BLaER1 (cell line): ENCODE results near the gene KRCC1.
"Not testable (repeated sequence)": the region's sequence is repeated elsewhere in the genome, so short reads cannot be mapped to it uniquely, and the experiment has no call there.

Source experiments
- H3K27ac ChIP-seq: shearing (Covaris generic); formaldehyde crosslinking; 2 replicates; pipeline ENCODE4 v1.8.1; 2022
- H3K27me3 ChIP-seq: shearing (Covaris generic); formaldehyde crosslinking; 2 replicates; pipeline ENCODE4 v1.8.1; 2022
- H3K36me3 ChIP-seq: shearing (Covaris generic); formaldehyde crosslinking; 2 replicates; pipeline ENCODE4 v1.8.1; 2022
- H3K4me1 ChIP-seq: shearing (Covaris generic); formaldehyde crosslinking; 2 replicates; pipeline ENCODE4 v1.8.1; 2022
- H3K4me2 ChIP-seq: shearing (Covaris generic); formaldehyde crosslinking; 2 replicates; pipeline ENCODE4 v1.8.1; 2022
- H3K4me3 ChIP-seq: shearing (Covaris generic); formaldehyde crosslinking; 2 replicates; pipeline ENCODE4 v1.8.1; 2022
- H3K9ac ChIP-seq: shearing (Covaris generic); formaldehyde crosslinking; 2 replicates; pipeline ENCODE4 v1.8.1; 2022
- H3K9me3 ChIP-seq: shearing (Covaris generic); formaldehyde crosslinking; 2 replicates; pipeline ENCODE4 v1.8.1; 2022
- H4K20me1 ChIP-seq: shearing (Covaris generic); formaldehyde crosslinking; 2 replicates; pipeline ENCODE4 v1.8.1; 2022
- Cebpa-rat ChIP-seq: shearing (Covaris generic); IDR thresholded peaks from 2 replicates; pipeline ENCODE4 v1.8.1; 2022

KRCC1 gene

GRCh38 chr2:88011011-88011410, 44.6 kb downstream of the KRCC1 start:
- Histone ChIP-seq H3K9ac (no peak overlapping the region), H3K9me3 (no peaks in the 10 kb centered on the region), H3K4me2 (no peak overlapping the region), H3K4me3 (no peak overlapping the region), H3K4me1 (no peaks in the 10 kb centered on the region), H3K27me3 (no peaks in the 10 kb centered on the region), H3K27ac (no peak overlapping the region), H3K36me3 (no peaks in the 10 kb centered on the region), H4K20me1 (no peaks in the 10 kb centered on the region)
- no peak for TF ChIP-seq Cebpa-rat

- no peaks in the 10 kb centered on the region for H3K36me3 ChIP-seq
- no peaks in the 10 kb centered on the region for H3K4me1 ChIP-seq
Observed at GRCh38 chr2:88010136-88010535, 45.4 kb downstream of the KRCC1 start.

DNA sequence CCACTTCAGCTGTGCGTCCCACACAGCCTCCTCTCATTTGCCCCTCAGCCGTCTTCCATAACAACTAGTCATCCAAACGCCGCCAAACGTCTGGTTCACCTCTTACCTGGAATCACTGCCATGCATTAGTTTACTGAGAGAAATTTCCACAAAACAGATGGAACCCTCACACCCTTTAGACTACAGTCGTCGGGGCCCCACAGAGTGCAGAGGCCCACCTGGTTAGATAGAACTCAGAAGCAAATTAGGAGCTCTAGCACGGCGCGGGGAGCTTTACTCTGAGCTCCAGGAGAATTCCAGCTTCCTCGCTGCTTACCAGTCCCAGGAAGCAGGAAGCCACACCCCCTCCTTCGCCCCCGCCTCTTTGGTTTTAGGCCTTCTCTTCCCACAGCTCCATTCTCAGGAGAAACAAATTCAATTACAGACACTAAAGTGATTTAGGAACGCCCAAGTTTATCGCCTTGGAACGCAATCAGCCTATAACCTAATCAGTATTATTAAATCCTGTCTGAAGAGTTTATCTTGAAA, 48.6 kb downstream of the KRCC1 start:
- no peaks in the 10 kb centered on the region for H3K36me3 ChIP-seq
- H3K27ac ChIP-seq, result no peak overlapping the region
- no peaks in the 10 kb centered on the region for H3K9me3 ChIP-seq
- H3K4me2 ChIP-seq, result no peak overlapping the region
- TF ChIP-seq Cebpa-rat, result no peak
- no peak overlapping the region for H3K4me3 ChIP-seq
- no peaks in the 10 kb centered on the region for H3K4me1 ChIP-seq
- no peaks in the 10 kb centered on the region for H4K20me1 ChIP-seq
- 0 out of 2 replicates have a peak, but pooled peaks cover 4% of the 10 kb centered on the region for H3K27me3 ChIP-seq
- no peak overlapping the region for H3K9ac ChIP-seq

More at GRCh38 chr2:88010136-88010535, 45.4 kb downstream of the KRCC1 start:
- Histone ChIP-seq H3K27ac (no peak overlapping the region), H4K20me1 (no peaks in the 10 kb centered on the region), H3K9ac (no peak overlapping the region), H3K27me3 (no peaks in the 10 kb centered on the region), H3K4me2 (no peak overlapping the region), H3K4me3 (no peak overlapping the region), H3K9me3 (no peaks in the 10 kb centered on the region)
- TF ChIP-seq Cebpa-rat, result no peak

DNA sequence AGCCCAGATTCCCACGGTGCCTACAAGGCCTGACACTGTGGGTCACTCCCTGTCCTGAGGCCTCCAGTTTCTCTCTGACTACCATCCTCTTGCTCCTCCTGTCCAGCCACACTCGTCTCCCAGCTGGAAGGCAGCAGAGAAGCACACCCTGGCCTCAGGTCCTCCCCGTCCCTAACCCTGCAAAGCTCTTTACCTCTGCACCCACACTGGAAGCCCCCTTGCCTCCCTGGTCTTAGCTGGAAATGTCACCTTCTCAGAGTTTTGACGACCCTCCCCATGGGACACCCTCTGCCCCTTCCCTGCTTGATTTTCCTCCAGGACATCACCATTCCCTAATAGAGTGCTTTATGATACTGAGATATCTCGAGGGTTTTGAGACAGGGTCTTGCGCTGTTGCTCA, 49.8 kb downstream of the KRCC1 start:
- no peak overlapping the region for H3K4me2 ChIP-seq
- no peaks in the 10 kb centered on the region for H3K9me3 ChIP-seq
- no peak overlapping the region for H3K9ac ChIP-seq
- H3K36me3 ChIP-seq, result no peaks in the 10 kb centered on the region
- no peak overlapping the region for H3K4me3 ChIP-seq
- 0 out of 2 replicates have a peak, but pooled peaks cover 4% of the 10 kb centered on the region for H3K27me3 ChIP-seq
- no peaks in the 10 kb centered on the region for H3K4me1 ChIP-seq
- no peak overlapping the region for H3K27ac ChIP-seq
- no peaks in the 10 kb centered on the region for H4K20me1 ChIP-seq
- TF ChIP-seq Cebpa-rat, result no peak

GRCh38 chr2:88003074-88003755, 52.4 kb downstream of the KRCC1 start:
- Histone ChIP-seq H3K27me3 (0 out of 2 replicates have a peak, but pooled peaks cover 4% of the 10 kb centered on the region), H3K27ac (no peak overlapping the region), H3K9me3 (no peaks in the 10 kb centered on the region), H4K20me1 (no peaks in the 10 kb centered on the region), H3K4me1 (no peaks in the 10 kb centered on the region), H3K9ac (no peak overlapping the region), H3K4me2 (no peak overlapping the region), H3K36me3 (no peaks in the 10 kb centered on the region), H3K4me3 (no peak overlapping the region)
- TF ChIP-seq Cebpa-rat, result no peak

DNA sequence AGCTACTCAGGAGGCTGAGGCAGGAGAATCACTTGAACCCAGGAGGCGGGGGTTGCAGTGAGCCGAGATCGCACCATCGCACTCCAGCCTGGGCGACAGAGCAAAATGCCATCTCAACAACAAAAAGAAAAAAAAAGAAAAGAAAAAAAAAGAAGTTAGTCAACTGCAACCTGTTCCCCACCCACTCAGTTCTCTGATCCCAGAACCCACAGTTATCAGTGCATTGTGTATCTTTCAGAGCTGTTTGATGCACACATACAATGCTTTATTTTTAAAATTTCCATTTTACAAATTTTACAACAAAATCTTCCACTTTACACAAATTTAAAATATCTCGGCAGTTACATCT, 53.2 kb downstream of the KRCC1 start:
- no peaks in the 10 kb centered on the region for H4K20me1 ChIP-seq
- no peak overlapping the region for H3K4me3 ChIP-seq
- H3K4me2 ChIP-seq, result no peak overlapping the region
- no peak overlapping the region for H3K27ac ChIP-seq
- H3K9me3 ChIP-seq, result no peaks in the 10 kb centered on the region
- TF ChIP-seq Cebpa-rat, result no peak
- H3K9ac ChIP-seq, result no peak overlapping the region
- H3K4me1 ChIP-seq, result no peaks in the 10 kb centered on the region
- 0 out of 2 replicates have a peak, but pooled peaks cover 4% of the 10 kb centered on the region for H3K27me3 ChIP-seq
- no peaks in the 10 kb centered on the region for H3K36me3 ChIP-seq

GRCh38 chr2:88000474-88000873, 55.1 kb downstream of the KRCC1 start:
- H3K9ac ChIP-seq, H3K27ac ChIP-seq, H3K4me1 ChIP-seq, H3K9me3 ChIP-seq, H3K4me3 ChIP-seq, H3K36me3 ChIP-seq, H3K27me3 ChIP-seq, H4K20me1 ChIP-seq, H3K4me2 ChIP-seq: not testable (repeated sequence)

DNA sequence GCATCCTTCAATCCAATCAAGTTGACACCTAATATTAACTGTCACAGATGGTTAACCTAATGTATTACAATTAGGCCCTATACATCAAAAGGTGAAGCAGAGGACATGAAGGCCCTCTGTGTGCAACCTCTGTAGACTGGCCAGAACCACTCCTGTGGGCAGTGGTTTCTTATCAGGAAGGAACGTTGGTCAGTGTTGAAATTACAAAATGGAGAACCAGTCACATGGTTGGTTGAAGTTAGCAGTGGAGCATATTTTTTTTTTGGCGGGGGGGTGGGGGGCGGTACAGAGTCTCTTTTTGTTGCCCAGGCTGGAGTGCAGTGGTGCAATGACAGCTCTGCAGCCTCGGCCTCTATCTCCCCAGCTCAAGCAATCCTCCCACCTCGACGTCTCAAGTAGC, 59.0 kb downstream of the KRCC1 start:
- Histone ChIP-seq H3K27ac (no peak overlapping the region), H3K4me2 (no peak overlapping the region), H3K27me3 (no peaks in the 10 kb centered on the region), H3K4me3 (no peak overlapping the region), H3K9ac (no peak overlapping the region), H3K4me1 (peaks cover 15% of the 10 kb centered on the region), H3K9me3 (0 out of 2 replicates have a peak, but pooled peaks cover 4% of the 10 kb centered on the region), H3K36me3 (no peaks in the 10 kb centered on the region), H4K20me1 (no peaks in the 10 kb centered on the region)
- TF ChIP-seq Cebpa-rat, result no peak

- no peaks in the 10 kb centered on the region for H3K36me3 ChIP-seq
- TF ChIP-seq Cebpa-rat, result no peak
- H3K4me3 ChIP-seq, result no peak overlapping the region
- no peaks in the 10 kb centered on the region for H3K27me3 ChIP-seq
- peaks cover 15% of the 10 kb centered on the region for H3K4me1 ChIP-seq
- no peak overlapping the region for H3K9ac ChIP-seq
- H3K4me2 ChIP-seq, result no peak overlapping the region
- H3K27ac ChIP-seq, result no peak overlapping the region
- H4K20me1 ChIP-seq, result no peaks in the 10 kb centered on the region
- H3K9me3 ChIP-seq, result 0 out of 2 replicates have a peak, but pooled peaks cover 4% of the 10 kb centered on the region
Observed at GRCh38 chr2:87995756-87996155, 59.8 kb downstream of the KRCC1 start.

GRCh38 chr2:87994304-87994850, 61.2 kb downstream of the KRCC1 start:
- not testable (repeated sequence) for H3K9ac ChIP-seq, H3K4me3 ChIP-seq, H3K27me3 ChIP-seq, H4K20me1 ChIP-seq, H3K36me3 ChIP-seq, H3K9me3 ChIP-seq, H3K27ac ChIP-seq
- H3K4me2 ChIP-seq, result peak overlapping the region; percentile 22; the same call in 1 of the 2 replicates
- peaks cover 15% of the 10 kb centered on the region for H3K4me1 ChIP-seq

DNA sequence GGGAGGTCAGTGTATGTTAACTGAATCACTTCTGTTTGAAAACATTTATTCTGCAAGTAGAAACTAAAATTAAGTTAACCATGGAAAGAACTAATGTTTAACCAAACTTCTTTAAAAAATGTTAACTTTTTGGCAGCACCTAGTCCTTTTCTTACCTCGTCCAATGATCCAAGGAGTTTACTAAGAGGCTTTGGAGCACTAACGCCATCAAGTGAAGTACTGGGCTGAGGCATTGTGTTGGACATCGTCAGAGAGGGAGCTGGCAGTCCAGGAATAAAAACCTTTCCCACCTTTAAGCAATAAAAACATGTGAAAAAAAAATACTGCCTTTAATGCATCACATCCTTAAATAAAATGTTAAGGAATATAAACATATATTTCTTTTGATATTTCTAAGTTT, 63.0 kb downstream of the KRCC1 start:
- not testable (repeated sequence) for H3K36me3 ChIP-seq, H3K27ac ChIP-seq, H3K4me2 ChIP-seq

GRCh38 chr2:87987473-87987872, 68.1 kb downstream of the KRCC1 start:
- not testable (repeated sequence) for H3K9me3 ChIP-seq, H4K20me1 ChIP-seq, H3K27ac ChIP-seq, H3K4me2 ChIP-seq, H3K27me3 ChIP-seq, H3K9ac ChIP-seq, H3K4me3 ChIP-seq, H3K36me3 ChIP-seq, H3K4me1 ChIP-seq

More for the DNA sequence above, 63.0 kb downstream of the KRCC1 start:
- not testable (repeated sequence) for H3K9ac ChIP-seq, H3K27me3 ChIP-seq, H3K4me3 ChIP-seq, H4K20me1 ChIP-seq, H3K9me3 ChIP-seq
- H3K4me1 ChIP-seq, result peaks cover 15% of the 10 kb centered on the region

DNA sequence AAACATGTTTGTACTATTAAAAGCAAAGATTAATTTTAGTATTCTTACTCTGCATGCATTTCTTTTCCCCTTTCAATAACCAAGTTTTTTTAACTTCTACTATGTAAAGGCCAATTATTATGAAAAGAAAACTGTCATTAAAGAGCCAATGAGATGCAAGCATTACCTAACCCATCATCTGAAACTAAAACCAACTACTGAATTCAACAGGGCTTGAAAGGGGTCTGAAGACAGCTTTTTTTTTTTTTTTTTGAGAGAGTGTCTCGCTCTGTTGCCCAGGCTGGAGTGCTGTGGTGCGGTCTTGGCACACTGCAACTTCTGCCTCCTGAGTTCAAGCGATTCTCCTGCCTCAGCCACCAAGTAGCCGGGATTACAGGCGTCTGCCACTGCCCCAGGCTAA, 69.7 kb downstream of the KRCC1 start:
- H3K27ac ChIP-seq, H3K4me2 ChIP-seq, H3K27me3 ChIP-seq, H3K9me3 ChIP-seq, H3K36me3 ChIP-seq, H3K4me3 ChIP-seq, H3K9ac ChIP-seq, H3K4me1 ChIP-seq, H4K20me1 ChIP-seq: not testable (repeated sequence)

GRCh38 chr2:87981182-87981581, 74.4 kb downstream of the KRCC1 start:
- H3K27ac ChIP-seq, H4K20me1 ChIP-seq, H3K9me3 ChIP-seq, H3K4me2 ChIP-seq, H3K4me3 ChIP-seq, H3K36me3 ChIP-seq, H3K27me3 ChIP-seq, H3K9ac ChIP-seq, H3K4me1 ChIP-seq: not testable (repeated sequence)
